ENCODE data around the gene EVI5L. TPM values are rescaled to one million over a fixed set of nuclear protein-coding genes. Genes with fewer than 3 reads are reported as not detected.

The EVI5L gene
- total and polyA plus RNA-seq, 2 of the 13 experiments (the other 11 are each of a cell fraction or from before 2014, with no cell fraction given) = 1.7 to 2.4 TPM

- TF ChIP-seq ZNF790 (CRISPR knock-in tag; IDR thresholded peaks at IDR 0.05; ENCODE audit: borderline replicate concordance) (0 out of 2 replicates have a peak, but pooled peaks have one; percentile 60), PATZ1 (CRISPR knock-in tag; IDR thresholded peaks at IDR 0.05) (peak; percentile 70; the same call in 1 of the 2 replicates), ZNF605 (CRISPR knock-in tag; IDR thresholded peaks at IDR 0.05) (peak; percentile 44; the same call in 1 of the 2 replicates), HNF4A (CRISPR knock-in tag; IDR thresholded peaks at IDR 0.05) (no peak), LCORL (IDR thresholded peaks at IDR 0.05) (no peak), LCORL (CRISPR knock-in tag; IDR thresholded peaks at IDR 0.05) (0 out of 2 replicates have a peak, but pooled peaks have one; percentile 0)
- TF ChIP-seq, protein P1, sequence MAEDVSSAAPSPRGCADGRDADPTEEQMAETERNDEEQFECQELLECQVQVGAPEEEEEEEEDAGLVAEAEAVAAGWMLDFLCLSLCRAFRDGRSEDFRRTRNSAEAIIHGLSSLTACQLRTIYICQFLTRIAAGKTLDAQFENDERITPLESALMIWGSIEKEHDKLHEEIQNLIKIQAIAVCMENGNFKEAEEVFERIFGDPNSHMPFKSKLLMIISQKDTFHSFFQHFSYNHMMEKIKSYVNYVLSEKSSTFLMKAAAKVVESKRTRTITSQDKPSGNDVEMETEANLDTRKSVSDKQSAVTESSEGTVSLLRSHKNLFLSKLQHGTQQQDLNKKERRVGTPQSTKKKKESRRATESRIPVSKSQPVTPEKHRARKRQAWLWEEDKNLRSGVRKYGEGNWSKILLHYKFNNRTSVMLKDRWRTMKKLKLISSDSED (CRISPR knock-in tag; IDR thresholded peaks at IDR 0.05) = no peak
- TF ChIP-seq, protein P2, sequence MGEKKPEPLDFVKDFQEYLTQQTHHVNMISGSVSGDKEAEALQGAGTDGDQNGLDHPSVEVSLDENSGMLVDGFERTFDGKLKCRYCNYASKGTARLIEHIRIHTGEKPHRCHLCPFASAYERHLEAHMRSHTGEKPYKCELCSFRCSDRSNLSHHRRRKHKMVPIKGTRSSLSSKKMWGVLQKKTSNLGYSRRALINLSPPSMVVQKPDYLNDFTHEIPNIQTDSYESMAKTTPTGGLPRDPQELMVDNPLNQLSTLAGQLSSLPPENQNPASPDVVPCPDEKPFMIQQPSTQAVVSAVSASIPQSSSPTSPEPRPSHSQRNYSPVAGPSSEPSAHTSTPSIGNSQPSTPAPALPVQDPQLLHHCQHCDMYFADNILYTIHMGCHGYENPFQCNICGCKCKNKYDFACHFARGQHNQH (CRISPR knock-in tag; IDR thresholded peaks at IDR 0.05) = no peak
- TF ChIP-seq, protein P3, sequence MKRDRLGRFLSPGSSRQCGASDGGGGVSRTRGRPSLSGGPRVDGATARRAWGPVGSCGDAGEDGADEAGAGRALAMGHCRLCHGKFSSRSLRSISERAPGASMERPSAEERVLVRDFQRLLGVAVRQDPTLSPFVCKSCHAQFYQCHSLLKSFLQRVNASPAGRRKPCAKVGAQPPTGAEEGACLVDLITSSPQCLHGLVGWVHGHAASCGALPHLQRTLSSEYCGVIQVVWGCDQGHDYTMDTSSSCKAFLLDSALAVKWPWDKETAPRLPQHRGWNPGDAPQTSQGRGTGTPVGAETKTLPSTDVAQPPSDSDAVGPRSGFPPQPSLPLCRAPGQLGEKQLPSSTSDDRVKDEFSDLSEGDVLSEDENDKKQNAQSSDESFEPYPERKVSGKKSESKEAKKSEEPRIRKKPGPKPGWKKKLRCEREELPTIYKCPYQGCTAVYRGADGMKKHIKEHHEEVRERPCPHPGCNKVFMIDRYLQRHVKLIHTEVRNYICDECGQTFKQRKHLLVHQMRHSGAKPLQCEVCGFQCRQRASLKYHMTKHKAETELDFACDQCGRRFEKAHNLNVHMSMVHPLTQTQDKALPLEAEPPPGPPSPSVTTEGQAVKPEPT (CRISPR knock-in tag; IDR thresholded peaks at IDR 0.05; ENCODE audit: low read depth) = no peak
- TF ChIP-seq, protein P4, sequence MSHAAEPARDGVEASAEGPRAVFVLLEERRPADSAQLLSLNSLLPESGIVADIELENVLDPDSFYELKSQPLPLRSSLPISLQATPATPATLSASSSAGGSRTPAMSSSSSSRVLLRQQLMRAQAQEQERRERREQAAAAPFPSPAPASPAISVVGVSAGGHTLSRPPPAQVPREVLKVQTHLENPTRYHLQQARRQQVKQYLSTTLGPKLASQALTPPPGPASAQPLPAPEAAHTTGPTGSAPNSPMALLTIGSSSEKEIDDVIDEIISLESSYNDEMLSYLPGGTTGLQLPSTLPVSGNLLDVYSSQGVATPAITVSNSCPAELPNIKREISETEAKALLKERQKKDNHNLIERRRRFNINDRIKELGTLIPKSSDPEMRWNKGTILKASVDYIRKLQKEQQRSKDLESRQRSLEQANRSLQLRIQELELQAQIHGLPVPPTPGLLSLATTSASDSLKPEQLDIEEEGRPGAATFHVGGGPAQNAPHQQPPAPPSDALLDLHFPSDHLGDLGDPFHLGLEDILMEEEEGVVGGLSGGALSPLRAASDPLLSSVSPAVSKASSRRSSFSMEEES (CRISPR knock-in tag; IDR thresholded peaks at IDR 0.05) = no peak
Observed at GRCh38 chr19:7904074-7905020, 74.3 kb downstream of the EVI5L start (continued).
